MCF 10A (cell line): Measurements from ENCODE around the gene CYP4F12. TPM values are rescaled to one million over a fixed set of nuclear protein-coding genes. Genes with fewer than 3 reads are reported as not detected.

ENCODE experiments used
- BruUV-seq: library from RNA; stranded (reverse); fragments of 400-500 nt; replicated peaks from 2 replicates; lab custom pipeline; 2021; lab: Mats Ljungman, UMichigan
- CTCF ChIA-PET: fragments of 300-600 bp; sonication (Branson Sonifier 250); formaldehyde crosslinking; extraction: SDS; loops from one replicate; lab custom pipeline; 2021; ENCODE audit warnings: antibody characterized with exemption, inconsistent platforms; lab: Yijun Ruan, JAX
- POLR2A ChIA-PET: fragments of 300-600, 350-650 bp; sonication (Branson Sonifier 250); formaldehyde crosslinking; extraction: SDS; loops from one replicate; lab custom pipeline; 2020; ENCODE audit warnings: antibody characterized with exemption, inconsistent platforms; lab: Yijun Ruan, JAX
- DNase-seq: peaks from one replicate; pipeline ENCODE4 v3.0.0-alpha.2; 2018; ENCODE audit not compliant: unreplicated experiment
- H3K27ac Mint-ChIP-seq: one replicate; pipeline ENCODE4 v1.8.0; 2022; ENCODE audit warnings: mild to moderate bottlenecking, low read depth, mixed read lengths; ENCODE audit not compliant: unreplicated experiment
- H3K27me3 Mint-ChIP-seq: one replicate; pipeline ENCODE4 v1.8.0; 2022; ENCODE audit warnings: mixed read lengths; ENCODE audit not compliant: insufficient read depth, unreplicated experiment
- H3K36me3 Mint-ChIP-seq: one replicate; pipeline ENCODE4 v1.8.0; 2022; ENCODE audit warnings: mild to moderate bottlenecking, moderate library complexity, mixed read lengths; ENCODE audit not compliant: insufficient read depth, unreplicated experiment
- H3K4me1 Mint-ChIP-seq: one replicate; pipeline ENCODE4 v1.8.0; 2022; ENCODE audit warnings: mixed read lengths; ENCODE audit not compliant: insufficient read depth, unreplicated experiment
- H3K4me3 Mint-ChIP-seq: one replicate; pipeline ENCODE4 v1.8.0; 2022; ENCODE audit warnings: mild to moderate bottlenecking, moderate library complexity, mixed read lengths; ENCODE audit not compliant: unreplicated experiment
- H3K9me3 Mint-ChIP-seq: one replicate; pipeline ENCODE4 v1.8.0; 2022; ENCODE audit warnings: mixed read lengths; ENCODE audit not compliant: unreplicated experiment
- intact Hi-C: fragments of 100-400 bp; cut with micrococcal nuclease; formaldehyde crosslinking; loops from 2 replicates; pipeline ENCODE4 v1.14.1; 2022
- total RNA-seq: library from RNA; stranded (reverse); gene quantifications from 2 replicates; pipeline ENCODE4 v1.2.3, GENCODE V29; 2022
- TF ChIP-seq, protein P1 (sequence below): fragments of 200-600 bp; IDR thresholded peaks from one replicate; pipeline ENCODE4 v1.8.0; 2022; ENCODE audit warnings: antibody characterized with exemption, mild to moderate bottlenecking; ENCODE audit not compliant: unreplicated experiment

The CYP4F12 gene
- total RNA-seq, 1 experiment from 2014 or later, result 0.56 TPM

DNA sequence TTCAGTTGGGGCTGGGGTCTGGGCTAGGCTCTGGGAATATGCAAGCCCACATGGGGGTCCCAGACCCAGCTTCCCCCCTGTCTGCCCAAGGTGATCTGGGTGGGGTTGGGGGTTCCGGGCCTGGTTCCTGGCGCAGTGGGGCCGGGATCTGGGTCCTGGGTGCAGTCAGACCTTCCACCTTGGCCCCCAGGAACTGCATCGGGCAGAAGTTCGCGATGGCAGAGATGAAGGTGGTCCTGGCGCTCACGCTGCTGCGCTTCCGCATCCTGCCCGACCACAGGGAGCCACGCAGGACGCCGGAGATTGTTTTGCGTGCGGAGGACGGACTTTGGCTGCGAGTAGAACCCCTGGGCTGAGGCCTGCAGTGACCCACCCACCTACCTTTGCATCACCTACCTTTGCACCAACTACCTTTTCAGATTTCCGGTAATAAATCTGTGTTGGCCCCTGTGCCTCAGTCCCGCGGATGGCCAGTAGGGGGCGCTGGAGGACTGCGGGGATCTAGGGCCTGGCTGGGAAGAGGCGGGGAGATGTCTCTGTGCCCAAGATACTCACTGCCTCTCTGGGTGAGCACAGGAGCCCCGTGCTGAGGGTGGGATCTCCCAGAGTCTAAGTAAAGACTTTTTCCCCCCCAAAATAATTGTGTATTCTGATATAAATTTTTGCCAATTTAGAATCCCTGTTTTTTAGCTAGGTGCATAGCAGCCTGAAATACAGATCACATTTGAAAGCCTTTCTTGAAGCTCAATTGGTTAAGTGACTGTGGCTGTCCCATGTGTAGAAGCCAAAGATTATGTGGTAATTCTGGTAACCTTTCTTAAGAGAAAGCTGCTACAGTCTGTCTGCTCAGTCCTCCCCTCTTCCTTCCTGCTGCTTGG is 43.6 kb upstream of the CYP4F12 start:
- TF ChIP-seq, protein P1, sequence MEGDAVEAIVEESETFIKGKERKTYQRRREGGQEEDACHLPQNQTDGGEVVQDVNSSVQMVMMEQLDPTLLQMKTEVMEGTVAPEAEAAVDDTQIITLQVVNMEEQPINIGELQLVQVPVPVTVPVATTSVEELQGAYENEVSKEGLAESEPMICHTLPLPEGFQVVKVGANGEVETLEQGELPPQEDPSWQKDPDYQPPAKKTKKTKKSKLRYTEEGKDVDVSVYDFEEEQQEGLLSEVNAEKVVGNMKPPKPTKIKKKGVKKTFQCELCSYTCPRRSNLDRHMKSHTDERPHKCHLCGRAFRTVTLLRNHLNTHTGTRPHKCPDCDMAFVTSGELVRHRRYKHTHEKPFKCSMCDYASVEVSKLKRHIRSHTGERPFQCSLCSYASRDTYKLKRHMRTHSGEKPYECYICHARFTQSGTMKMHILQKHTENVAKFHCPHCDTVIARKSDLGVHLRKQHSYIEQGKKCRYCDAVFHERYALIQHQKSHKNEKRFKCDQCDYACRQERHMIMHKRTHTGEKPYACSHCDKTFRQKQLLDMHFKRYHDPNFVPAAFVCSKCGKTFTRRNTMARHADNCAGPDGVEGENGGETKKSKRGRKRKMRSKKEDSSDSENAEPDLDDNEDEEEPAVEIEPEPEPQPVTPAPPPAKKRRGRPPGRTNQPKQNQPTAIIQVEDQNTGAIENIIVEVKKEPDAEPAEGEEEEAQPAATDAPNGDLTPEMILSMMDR, result peak; percentile 95
- peak; percentile 69 for DNase-seq
- no peaks in the 10 kb centered on the region for H3K27me3 Mint-ChIP-seq
- no peak overlapping the region for H3K4me3 Mint-ChIP-seq
- CTCF ChIA-PET, result interaction anchor here (0.5 to 3.5 kb wide), 30 partner anchors 9 to 853 kb away, joined by 3 to 22 read pairs (median 4); partner anchors contain the start of gene CYP4F3
- H3K27ac Mint-ChIP-seq, result no peak overlapping the region
- no peaks in the 10 kb centered on the region for H3K9me3 Mint-ChIP-seq
- intact Hi-C loops, result loop anchor here (1.0 to 5.0 kb wide), 5 partner anchors 182 to 556 kb away; partner anchors contain the start of gene FAM32A
- no peaks in the 10 kb centered on the region for H3K36me3 Mint-ChIP-seq
- no TSS peak for BruUV-seq
- no peaks in the 10 kb centered on the region for H3K4me1 Mint-ChIP-seq
- POLR2A ChIA-PET, result interaction anchor here (0.7 kb wide), 2 partner anchors 16 to 553 kb away, joined by 3 read pairs; no protein-coding TSS in a partner anchor

DNA sequence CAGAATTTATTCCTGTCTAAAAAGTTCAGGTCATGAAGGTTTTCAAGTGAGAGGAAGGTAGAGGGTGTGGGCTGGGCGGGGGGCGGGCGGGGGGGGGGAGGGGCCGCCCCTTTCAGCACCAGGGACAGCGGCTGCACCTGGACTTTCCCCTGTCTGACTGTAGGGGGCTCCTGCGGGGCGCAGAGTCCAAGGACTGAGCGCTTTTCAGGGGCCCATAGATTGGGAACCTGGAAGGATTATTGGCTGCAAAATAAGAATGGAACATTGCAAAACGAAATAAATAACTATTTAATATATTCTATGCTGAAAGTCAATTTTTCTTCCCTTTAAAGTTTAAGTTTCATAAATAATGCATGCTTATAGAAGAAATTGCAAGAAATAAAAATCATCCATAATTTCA is 41.1 kb upstream of the CYP4F12 start:
- ChIA-PET POLR2A (no interaction called here), CTCF (interaction anchor here (0.6 to 3.5 kb wide), 4 partner anchors 17 to 553 kb away, joined by 3 to 22 read pairs (median 5); partner anchors contain the start of gene FAM32A)
- BruUV-seq, result no TSS peak
- H3K4me1 Mint-ChIP-seq, result no peaks in the 10 kb centered on the region
- peak; percentile 44 for DNase-seq
- no peaks in the 10 kb centered on the region for H3K36me3 Mint-ChIP-seq
- H3K4me3 Mint-ChIP-seq, result no peak overlapping the region
- peaks cover 4% of the 10 kb centered on the region for H3K9me3 Mint-ChIP-seq
- TF ChIP-seq, protein P1, result peak; percentile 63
- no peak overlapping the region for H3K27ac Mint-ChIP-seq
- intact Hi-C loops, result no loop called here
- no peaks in the 10 kb centered on the region for H3K27me3 Mint-ChIP-seq

DNA sequence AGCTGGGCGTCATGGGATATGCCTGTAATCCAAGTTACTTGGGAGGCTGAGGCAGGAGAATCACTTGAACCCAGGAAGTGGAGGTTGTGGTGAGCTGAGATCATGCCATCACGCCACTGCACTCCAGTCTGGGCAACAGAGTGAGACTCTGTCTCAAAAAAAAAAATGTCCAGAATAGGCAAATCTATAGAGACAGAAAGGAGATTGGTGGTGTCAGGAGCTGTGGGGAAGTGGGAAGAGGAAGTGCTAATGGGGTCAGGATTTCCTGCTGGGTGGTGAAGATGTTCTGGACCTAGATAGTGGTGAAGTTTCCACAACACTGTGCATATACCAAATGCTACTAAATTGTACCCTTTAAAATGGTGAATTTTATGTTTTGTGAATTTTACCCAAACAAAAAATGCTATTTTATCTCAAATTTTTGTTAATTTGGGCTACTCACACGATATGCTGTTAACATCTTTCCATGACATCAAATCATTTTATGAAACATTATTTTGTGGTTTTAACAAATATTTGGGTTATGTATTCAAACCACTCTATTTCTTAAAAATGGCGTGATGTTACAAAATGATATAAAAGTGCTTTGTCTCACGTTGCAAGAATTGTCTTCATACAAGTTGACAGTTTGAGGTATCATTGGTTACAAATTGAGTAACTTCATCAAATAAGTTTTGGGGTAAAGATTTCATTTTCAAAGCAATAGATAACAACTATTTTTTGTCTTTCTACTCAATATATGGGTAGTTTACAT is 39.6 kb upstream of the CYP4F12 start:
- TF ChIP-seq, protein P1, result no peak
- Mint-ChIP-seq H3K27ac (no peak overlapping the region), H3K4me3 (no peak overlapping the region), H3K4me1 (no peaks in the 10 kb centered on the region), H3K36me3 (no peaks in the 10 kb centered on the region), H3K9me3 (peaks cover 4% of the 10 kb centered on the region), H3K27me3 (no peaks in the 10 kb centered on the region)
- intact Hi-C loops, result no loop called here
- CTCF ChIA-PET, result interaction anchor here (1.2 kb wide), 2 partner anchors 9 to 177 kb away, joined by 3 read pairs; no protein-coding TSS in a partner anchor
- no peak for DNase-seq
- no TSS peak for BruUV-seq
- POLR2A ChIA-PET, result interaction anchor here (0.6 kb wide), 1 partner anchor 192 kb away, joined by 5 read pairs; no protein-coding TSS in a partner anchor

DNA sequence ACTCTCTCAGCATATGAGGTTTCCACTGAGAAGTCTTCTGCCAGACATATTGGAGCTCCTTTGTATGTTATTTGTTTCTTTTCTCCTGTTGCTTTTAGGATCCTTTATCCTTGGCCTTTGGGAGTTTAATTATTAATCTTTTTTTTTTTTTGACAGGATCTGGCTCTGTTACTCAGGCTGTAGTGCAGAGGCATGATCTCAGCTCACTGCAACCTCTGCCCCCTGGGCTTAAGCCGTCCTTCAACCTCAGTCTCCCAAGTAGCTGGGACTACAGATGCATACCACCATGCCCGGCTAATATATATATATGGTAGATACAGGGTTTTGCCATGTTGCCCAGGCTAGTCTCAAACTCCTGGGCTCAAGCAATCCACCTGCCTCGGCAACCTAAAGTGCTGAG is 38.8 kb upstream of the CYP4F12 start:
- no TSS peak for BruUV-seq

More for the DNA sequence above, 38.8 kb upstream of the CYP4F12 start:
- H3K27me3 Mint-ChIP-seq, result no peaks in the 10 kb centered on the region
- intact Hi-C loops, result no loop called here
- no peaks in the 10 kb centered on the region for H3K36me3 Mint-ChIP-seq
- no peaks in the 10 kb centered on the region for H3K4me1 Mint-ChIP-seq
- TF ChIP-seq, protein P1, result no peak
- H3K27ac Mint-ChIP-seq, result no peak overlapping the region
- no peak overlapping the region for H3K4me3 Mint-ChIP-seq
- POLR2A ChIA-PET, result no interaction called here
- peaks cover 4% of the 10 kb centered on the region for H3K9me3 Mint-ChIP-seq
- CTCF ChIA-PET, result interaction anchor here (0.5 to 1.5 kb wide), 4 partner anchors 48 to 882 kb away, joined by 3 to 5 read pairs (median 3); no protein-coding TSS in a partner anchor
- no peak for DNase-seq
